UCSD-AML1 (cell line): ENCODE data around the gene MAMDC2.

Experiments
- DNase-seq: peaks from one replicate; lab custom pipeline; 2025; ENCODE audit not compliant: unreplicated experiment; lab: John Stamatoyannopoulos, UW

Gene MAMDC2

GRCh38 chr9:70064496-70064895, 20.8 kb downstream of the MAMDC2 start:
- DNase-seq, result no peak

GRCh38 chr9:70065572-70065971, 21.9 kb downstream of the MAMDC2 start:
- no peak for DNase-seq

- no peak for DNase-seq
These were observed 22.8 kb downstream of the MAMDC2 start for GRCh38 chr9:70066418-70066817.

- DNase-seq, result no peak
These were observed 23.2 kb downstream of the MAMDC2 start for GRCh38 chr9:70066874-70067273.

- no peak for DNase-seq
These were observed 26.1 kb downstream of the MAMDC2 start for GRCh38 chr9:70069704-70070103.

GRCh38 chr9:70073193-70073592, 29.5 kb downstream of the MAMDC2 start:
- DNase-seq, result no peak

- no peak for DNase-seq
These were observed 30.1 kb downstream of the MAMDC2 start for GRCh38 chr9:70073756-70074155.

- no peak for DNase-seq
These were observed 33.0 kb downstream of the MAMDC2 start for GRCh38 chr9:70076678-70077077.

- no peak for DNase-seq
These were observed 35.9 kb downstream of the MAMDC2 start for GRCh38 chr9:70079417-70080037.

GRCh38 chr9:70080481-70081119, 37.0 kb downstream of the MAMDC2 start:
- no peak for DNase-seq

- no peak for DNase-seq
These were observed 37.5 kb downstream of the MAMDC2 start for GRCh38 chr9:70081120-70081495.

GRCh38 chr9:70083429-70083828, 39.8 kb downstream of the MAMDC2 start:
- DNase-seq, result no peak

GRCh38 chr9:70085241-70085640, 41.6 kb downstream of the MAMDC2 start:
- no peak for DNase-seq

GRCh38 chr9:70091103-70091502, 47.5 kb downstream of the MAMDC2 start:
- DNase-seq, result no peak

- no peak for DNase-seq
These were observed 47.9 kb downstream of the MAMDC2 start for GRCh38 chr9:70091572-70091971.

- DNase-seq, result no peak
These were observed 48.5 kb downstream of the MAMDC2 start for GRCh38 chr9:70092190-70092589.

- DNase-seq, result no peak
These were observed 49.4 kb downstream of the MAMDC2 start for GRCh38 chr9:70093095-70093494.

- no peak for DNase-seq
These were observed 50.3 kb downstream of the MAMDC2 start for GRCh38 chr9:70093944-70094343.

GRCh38 chr9:70094747-70095146, 51.1 kb downstream of the MAMDC2 start:
- no peak for DNase-seq

GRCh38 chr9:70097187-70097586, 53.5 kb downstream of the MAMDC2 start:
- no peak for DNase-seq

- no peak for DNase-seq
These were observed 56.7 kb downstream of the MAMDC2 start for GRCh38 chr9:70100362-70100761.

GRCh38 chr9:70101265-70101664, 57.6 kb downstream of the MAMDC2 start:
- no peak for DNase-seq

- DNase-seq, result no peak
These were observed 61.5 kb downstream of the MAMDC2 start for GRCh38 chr9:70105147-70105546.
